Measurements from ENCODE around the gene TTLL11.

TTLL11 gene

GRCh38 chr9:122051351-122052321, 41.5 kb downstream of the TTLL11 start:
- no peak for DNase-seq (ENCODE audit: low read depth, low spot score)

- DNase-seq (ENCODE audit: low read depth, low spot score) = no peak
These were observed 42.9 kb downstream of the TTLL11 start for GRCh38 chr9:122050167-122050566.

GRCh38 chr9:122042056-122042455, 51.1 kb downstream of the TTLL11 start:
- no peak for DNase-seq (ENCODE audit: low read depth, low spot score)

- DNase-seq (ENCODE audit: low read depth, low spot score) = no peak
These were observed 52.4 kb downstream of the TTLL11 start for GRCh38 chr9:122040561-122041242.

GRCh38 chr9:122039234-122039633, 53.9 kb downstream of the TTLL11 start:
- DNase-seq (ENCODE audit: low read depth, low spot score) = no peak

GRCh38 chr9:122036988-122037387, 56.1 kb downstream of the TTLL11 start:
- no peak for DNase-seq (ENCODE audit: low read depth, low spot score)

- DNase-seq (ENCODE audit: low read depth, low spot score) = no peak
These were observed 56.7 kb downstream of the TTLL11 start for GRCh38 chr9:122036408-122036807.

GRCh38 chr9:122033775-122034373, 59.2 kb downstream of the TTLL11 start:
- no peak for DNase-seq (ENCODE audit: low read depth, low spot score)

- no peak for DNase-seq (ENCODE audit: low read depth, low spot score)
These were observed 60.8 kb downstream of the TTLL11 start for GRCh38 chr9:122032346-122032745.

GRCh38 chr9:122031776-122032175, 61.3 kb downstream of the TTLL11 start:
- DNase-seq (ENCODE audit: low read depth, low spot score) = no peak

GRCh38 chr9:122031157-122031556, 62.0 kb downstream of the TTLL11 start:
- no peak for DNase-seq (ENCODE audit: low read depth, low spot score)

GRCh38 chr9:122030357-122030756, 62.8 kb downstream of the TTLL11 start:
- no peak for DNase-seq (ENCODE audit: low read depth, low spot score)

- DNase-seq (ENCODE audit: low read depth, low spot score) = no peak
These were observed 63.2 kb downstream of the TTLL11 start for GRCh38 chr9:122029898-122030297.

- DNase-seq (ENCODE audit: low read depth, low spot score) = no peak
These were observed 65.0 kb downstream of the TTLL11 start for GRCh38 chr9:122028089-122028488.

- no peak for DNase-seq (ENCODE audit: low read depth, low spot score)
These were observed 72.7 kb downstream of the TTLL11 start for GRCh38 chr9:122020398-122020797.

GRCh38 chr9:122016744-122017143, 76.4 kb downstream of the TTLL11 start:
- no peak for DNase-seq (ENCODE audit: low read depth, low spot score)

- no peak for DNase-seq (ENCODE audit: low read depth, low spot score)
These were observed 76.8 kb downstream of the TTLL11 start for GRCh38 chr9:122016309-122016708.

- no peak for DNase-seq (ENCODE audit: low read depth, low spot score)
These were observed 77.8 kb downstream of the TTLL11 start for GRCh38 chr9:122015170-122015821.

GRCh38 chr9:122011818-122012498, 81.2 kb downstream of the TTLL11 start:
- no peak for DNase-seq (ENCODE audit: low read depth, low spot score)

- no peak for DNase-seq (ENCODE audit: low read depth, low spot score)
These were observed 84.5 kb downstream of the TTLL11 start for GRCh38 chr9:122008559-122008958.

GRCh38 chr9:122007837-122008236, 85.3 kb downstream of the TTLL11 start:
- DNase-seq (ENCODE audit: low read depth, low spot score) = no peak
